Endothelial cell of umbilical vein (primary cell): ENCODE data around the gene TRAF3.

ENCODE experiments used
- EZH2 ChIP-seq: IDR thresholded peaks from 2 replicates; pipeline ENCODE4 v1.6.1; 2012; ENCODE audit warnings: borderline replicate concordance, low read depth, mild to moderate bottlenecking, moderate library complexity, low read length, inconsistent platforms; ENCODE audit not compliant: severe bottlenecking
- FOS ChIP-seq: IDR thresholded peaks from 2 replicates; pipeline ENCODE4 v1.6.1; 2011; ENCODE audit warnings: mild to moderate bottlenecking, low read length, moderate library complexity, borderline replicate concordance; ENCODE audit not compliant: insufficient read depth
- JUN ChIP-seq: IDR thresholded peaks from 2 replicates; pipeline ENCODE4 v1.6.1; 2011; ENCODE audit warnings: borderline replicate concordance, low read depth; ENCODE audit not compliant: insufficient read length, insufficient read depth
- POLR2A ChIP-seq: IDR thresholded peaks from 2 replicates; pipeline ENCODE4 v1.6.1; 2012; ENCODE audit warnings: low read depth, mild to moderate bottlenecking, control low read depth, low read length
- POLR2AphosphoS5 ChIP-seq: IDR thresholded peaks from 2 replicates; pipeline ENCODE4 v1.6.1; 2012; ENCODE audit warnings: low read depth, mild to moderate bottlenecking, control low read depth, low read length, moderate library complexity; ENCODE audit not compliant: insufficient read depth
- TF ChIP-seq, protein P1 (sequence below), 2 donors: IDR thresholded peaks; 1 replicate in 1 of 2; 2 replicates in 1 of 2; pipeline ENCODE4 v1.5.1; 2011; ENCODE audit warnings: low read length in 2 of 2, mild to moderate bottlenecking in 2 of 2, moderate library complexity in 2 of 2, control low read depth in 1 of 2, inconsistent platforms in 1 of 2, low read depth in 1 of 2; ENCODE audit not compliant: insufficient read depth in 1 of 2; ENCODE audit errors: extremely low read depth in 1 of 2
- TF ChIP-seq, protein P2 (sequence below): IDR thresholded peaks from 2 replicates; pipeline ENCODE4 v1.6.1; 2011; ENCODE audit not compliant: insufficient read depth, insufficient read length

DNA sequence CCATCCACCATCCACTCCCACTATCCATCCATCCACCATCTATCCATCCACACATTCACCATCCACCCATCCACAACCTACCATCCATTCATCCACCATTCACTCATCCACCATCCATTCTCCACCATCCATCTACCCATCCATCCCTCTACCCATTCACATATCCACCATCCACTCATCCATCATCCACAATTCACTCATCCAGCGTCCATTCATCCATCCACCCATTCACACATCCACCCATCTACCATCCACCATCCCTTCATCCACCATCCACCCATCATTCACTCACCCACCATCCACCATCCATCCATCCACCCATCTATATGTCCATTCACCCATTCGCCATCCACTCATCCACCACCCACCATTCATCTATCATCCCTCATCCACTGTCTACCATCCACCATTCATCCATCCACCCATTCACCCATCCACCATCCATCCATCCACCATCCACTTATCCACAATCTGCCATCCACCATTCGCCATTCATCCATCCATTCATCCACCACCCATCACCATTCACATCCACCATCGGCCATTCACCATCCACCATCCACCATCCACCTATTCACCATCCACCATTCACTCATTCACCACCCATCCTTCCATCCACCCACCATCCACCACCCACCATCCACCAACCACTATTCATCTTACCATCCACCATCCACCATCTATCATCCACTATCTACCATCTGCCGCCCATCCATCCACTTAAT, 143.2 kb downstream of the TRAF3 start:
- TF ChIP-seq, protein P1, sequence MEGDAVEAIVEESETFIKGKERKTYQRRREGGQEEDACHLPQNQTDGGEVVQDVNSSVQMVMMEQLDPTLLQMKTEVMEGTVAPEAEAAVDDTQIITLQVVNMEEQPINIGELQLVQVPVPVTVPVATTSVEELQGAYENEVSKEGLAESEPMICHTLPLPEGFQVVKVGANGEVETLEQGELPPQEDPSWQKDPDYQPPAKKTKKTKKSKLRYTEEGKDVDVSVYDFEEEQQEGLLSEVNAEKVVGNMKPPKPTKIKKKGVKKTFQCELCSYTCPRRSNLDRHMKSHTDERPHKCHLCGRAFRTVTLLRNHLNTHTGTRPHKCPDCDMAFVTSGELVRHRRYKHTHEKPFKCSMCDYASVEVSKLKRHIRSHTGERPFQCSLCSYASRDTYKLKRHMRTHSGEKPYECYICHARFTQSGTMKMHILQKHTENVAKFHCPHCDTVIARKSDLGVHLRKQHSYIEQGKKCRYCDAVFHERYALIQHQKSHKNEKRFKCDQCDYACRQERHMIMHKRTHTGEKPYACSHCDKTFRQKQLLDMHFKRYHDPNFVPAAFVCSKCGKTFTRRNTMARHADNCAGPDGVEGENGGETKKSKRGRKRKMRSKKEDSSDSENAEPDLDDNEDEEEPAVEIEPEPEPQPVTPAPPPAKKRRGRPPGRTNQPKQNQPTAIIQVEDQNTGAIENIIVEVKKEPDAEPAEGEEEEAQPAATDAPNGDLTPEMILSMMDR (IDR thresholded peaks at IDR 0.05; ENCODE audit: extremely low read depth in 1 of 2, insufficient read depth in 1 of 2, low read depth in 1 of 2, low read length in 2 of 2): no peak
- TF ChIP-seq POLR2A: no peak
- TF ChIP-seq, protein P2, sequence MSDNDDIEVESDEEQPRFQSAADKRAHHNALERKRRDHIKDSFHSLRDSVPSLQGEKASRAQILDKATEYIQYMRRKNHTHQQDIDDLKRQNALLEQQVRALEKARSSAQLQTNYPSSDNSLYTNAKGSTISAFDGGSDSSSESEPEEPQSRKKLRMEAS: no peak
- TF ChIP-seq EZH2: no peak
- no peak for TF ChIP-seq FOS
- TF ChIP-seq JUN: no peak
- TF ChIP-seq POLR2AphosphoS5: no peak
